K562 (cell line): ENCODE results near the gene CCDC61. TPM values are rescaled to one million over a fixed set of nuclear protein-coding genes. Genes with fewer than 3 reads are reported as not detected.

ENCODE experiments used
- ATAC-seq: fragments of 200-7000 bp; cut with Tn5 transposase; 3 replicates; pipeline ENCODE4 v1.9.1; 2020; ENCODE audit warnings: moderate library complexity
- BruUV-seq: library from RNA; stranded (reverse); fragments of 400-500 nt; replicated peaks from 2 replicates; lab custom pipeline; 2021; lab: Mats Ljungman, UMichigan
- CTCF ChIA-PET: fragments of 300-600 bp; formaldehyde crosslinking; extraction: SDS; loops from one replicate; lab custom pipeline; 2021; ENCODE audit warnings: low intra/inter-chr PET ratio; lab: Yijun Ruan, JAX
- POLR2A ChIA-PET: fragments of 300-600, 350-650 bp; sonication (Branson Sonifier 250); formaldehyde crosslinking; extraction: SDS; loops from one replicate; lab custom pipeline; 2021; ENCODE audit warnings: antibody characterized with exemption, inconsistent platforms; lab: Yijun Ruan, JAX
- DNase-seq, 4 experiments: peaks; one replicate each; pipeline versions ENCODE4 v3.0.0 to v3.0.0-alpha.2; 2011 to 2018; ENCODE audit warnings: low spot score in 3 of 4, mixed read lengths in 3 of 4; ENCODE audit errors: extremely low read depth in 1 of 4
- FAIRE-seq: peaks from 2 replicates; lab custom pipeline; 2011; peaks lifted over from hg19 to GRCh38; lab: Jason Lieb, UNC
- H2AFZ ChIP-seq: 2 replicates; pipeline ENCODE4 v1.6.0; 2011; ENCODE audit warnings: low read depth, low read length, control low read depth, inconsistent platforms
- H3K27ac ChIP-seq: fragments of 200-600 bp; 3 replicates; pipeline ENCODE4 v1.8.0; 2011; ENCODE audit warnings: low read depth, mild to moderate bottlenecking, control low read depth, inconsistent platforms, low read length, moderate library complexity, mixed read lengths; ENCODE audit errors: extremely low read depth
- H3K27me3 ChIP-seq, 2 experiments: fragments of 300-600 bp in 1 of 2; 2 replicates in 1 of 2; 3 replicates in 1 of 2; pipeline versions ENCODE4 v1.6.0 to v1.8.0; 2011; ENCODE audit warnings: inconsistent platforms in 2 of 2, low read length in 2 of 2, mild to moderate bottlenecking in 1 of 2, mixed read lengths in 1 of 2, moderate library complexity in 1 of 2; ENCODE audit not compliant: control insufficient read depth in 2 of 2, insufficient read depth in 2 of 2
- H3K36me3 ChIP-seq: fragments of 300-600 bp; 3 replicates; pipeline ENCODE4 v1.8.0; 2011; ENCODE audit warnings: mild to moderate bottlenecking, low read length, inconsistent platforms; ENCODE audit not compliant: control insufficient read depth, insufficient read depth
- H3K4me1 ChIP-seq, 2 experiments: fragments of 200-600 bp in 1 of 2; replicated peaks in 1 of 2; 2 replicates in 1 of 2; 3 replicates in 1 of 2; pipeline versions ENCODE4 v1.5.1 to v1.8.0; 2011; ENCODE audit warnings: inconsistent platforms in 2 of 2, low read length in 2 of 2, mild to moderate bottlenecking in 1 of 2, mixed read lengths in 1 of 2, moderate library complexity in 1 of 2; ENCODE audit not compliant: control insufficient read depth in 2 of 2, insufficient read depth in 2 of 2
- H3K4me2 ChIP-seq: 2 replicates; pipeline ENCODE4 v1.6.1; 2011; ENCODE audit warnings: low read length, control low read depth, inconsistent platforms, mixed read lengths; ENCODE audit not compliant: insufficient read depth
- H3K4me3 ChIP-seq: fragments of 200-600 bp; sonication (generic), shearing (Covaris generic); 2 replicates; pipeline ENCODE4 v1.5.1; 2016; ENCODE audit warnings: control low read depth, inconsistent platforms
- H3K79me2 ChIP-seq: fragments of 200-600 bp; 3 replicates; pipeline ENCODE4 v1.8.0; 2011; ENCODE audit warnings: low read length, inconsistent platforms; ENCODE audit not compliant: control insufficient read depth, insufficient read depth
- H3K9ac ChIP-seq, 2 experiments: 2 replicates each; pipeline versions ENCODE4 v1.6.0 to v1.6.1; 2011; ENCODE audit warnings: low read depth in 2 of 2, low read length in 2 of 2, control low read depth in 1 of 2, inconsistent platforms in 1 of 2, mild to moderate bottlenecking in 1 of 2, mixed read lengths in 1 of 2; ENCODE audit not compliant: insufficient read depth in 1 of 2
- H3K9me1 ChIP-seq: one replicate; pipeline ENCODE4 v1.6.0; 2011; ENCODE audit warnings: inconsistent platforms, mild to moderate bottlenecking, low read length, moderate library complexity; ENCODE audit not compliant: control insufficient read depth, insufficient read depth
- H3K9me3 ChIP-seq: replicated peaks from 2 replicates; pipeline ENCODE4 v1.5.1; 2011; ENCODE audit warnings: low read depth, low read length, inconsistent platforms; ENCODE audit not compliant: control insufficient read depth, insufficient read depth
- H4K20me1 ChIP-seq: replicated peaks from 2 replicates; pipeline ENCODE4 v1.6.1; 2011; ENCODE audit warnings: low read length, inconsistent platforms, mixed read lengths; ENCODE audit not compliant: control insufficient read depth, insufficient read depth
- CBFB ChIP-seq: sonication (generic); formaldehyde crosslinking; IDR thresholded peaks from 2 replicates; pipeline ENCODE4 v1.4.0; 2020; ENCODE audit warnings: mild to moderate bottlenecking, missing genetic modification reagents
- CHCHD3 ChIP-seq: fragments of 250-450 bp; sonication (Bioruptor Pico); IDR thresholded peaks from 2 replicates; pipeline ENCODE4 v2.1.2; 2022; ENCODE audit warnings: mild to moderate bottlenecking
- HDAC1 ChIP-seq, 2 experiments: fragments of 450-650 bp; IDR thresholded peaks; 2 replicates each; pipeline ENCODE4 v1.6.1; 2016 to 2017; ENCODE audit warnings: inconsistent platforms in 1 of 2, mild to moderate bottlenecking in 1 of 2, moderate library complexity in 1 of 2
- MAX ChIP-seq: sonication (generic); formaldehyde crosslinking; IDR thresholded peaks from 2 replicates; pipeline ENCODE4 v1.9.0; 2022; ENCODE audit warnings: mild to moderate bottlenecking, missing genetic modification reagents
- PHB2 ChIP-seq: fragments of 450-650 bp; IDR thresholded peaks from 2 replicates; pipeline ENCODE4 v1.6.1; 2017; ENCODE audit warnings: low read depth
- RERE ChIP-seq: sonication (generic); formaldehyde crosslinking; IDR thresholded peaks from 2 replicates; pipeline ENCODE4 v1.8.0; 2023; ENCODE audit warnings: missing genetic modification reagents, mild to moderate bottlenecking, borderline replicate concordance
- TEAD1 ChIP-seq, 2 experiments: fragments of 450-650 bp in 1 of 2; sonication (generic) in 1 of 2; formaldehyde crosslinking; IDR thresholded peaks; 2 replicates each; pipeline versions ENCODE4 v1.4.0 to v1.8.0; 2020 to 2022; ENCODE audit warnings: mild to moderate bottlenecking in 2 of 2, missing genetic modification reagents in 1 of 2
- USF1 ChIP-seq: sonication (generic); formaldehyde crosslinking; IDR thresholded peaks from 2 replicates; pipeline ENCODE4 v1.9.0; 2022; ENCODE audit warnings: mild to moderate bottlenecking, missing genetic modification reagents
- USF2 ChIP-seq: sonication (generic); formaldehyde crosslinking; IDR thresholded peaks from 2 replicates; pipeline ENCODE4 v1.5.0; 2020; ENCODE audit warnings: missing genetic modification reagents
- ZBTB12 ChIP-seq: fragments of 250-450 bp; sonication (Bioruptor Pico); IDR thresholded peaks from 2 replicates; pipeline ENCODE4 v1.4.0; 2020
- ZNF124 ChIP-seq: sonication (generic); formaldehyde crosslinking; IDR thresholded peaks from 2 replicates; pipeline ENCODE4 v1.8.1; 2022; ENCODE audit warnings: missing genetic modification reagents
- ZNF224 ChIP-seq: sonication (generic); formaldehyde crosslinking; IDR thresholded peaks from 2 replicates; pipeline ENCODE4 v1.8.0; 2022; ENCODE audit warnings: mild to moderate bottlenecking, missing genetic modification reagents
- WGBS: fragments of 100-300 bp; shearing (Covaris generic); methylation state at CpG from one replicate; pipeline ENCODE4 v1.1.6; 2016; ENCODE audit warnings: low coverage, mixed read lengths; ENCODE audit not compliant: insufficient coverage; ENCODE audit errors: missing lambda C conversion rate; 5-methylcytosine and 5-hydroxymethylcytosine counted together
- in situ Hi-C: fragments of 300-500 bp; cut with MboI; formaldehyde crosslinking; loops from 4 replicates; pipeline ENCODE4 v1.15.0; 2018; ENCODE audit warnings: inconsistent platforms, mixed read lengths
- intact Hi-C: fragments of 100-400 bp; cut with micrococcal nuclease; formaldehyde crosslinking; loops from 2 replicates; pipeline ENCODE4 v1.14.2; 2022
- polyA plus RNA-seq, 8 experiments: library from polyadenylated mRNA; depleted of rRNA in 4 of 8; stranded (reverse) in 5 of 8; unstranded in 3 of 8; fragments of >200 nt; fragmentation: Nextera tagmentation in 2 of 8; fragmentation: Illumina TruSeq in 1 of 8; extraction: Ambion mirVana in 2 of 8; extraction: Trizol in 1 of 8; gene quantifications; 2 replicates each; pipeline versions ENCODE4 v1.2.1 to v1.2.3, GENCODE V29; 2011 to 2014; ENCODE audit warnings: inconsistent platforms in 1 of 8, missing spikeins in 1 of 8
- total RNA-seq, 7 experiments: library from RNA; depleted of rRNA in 6 of 7; stranded (reverse); fragments of >200 nt in 6 of 7; fragmentation: Illumina TruSeq in 2 of 7; extraction: Trizol in 2 of 7; gene quantifications; 2 replicates each; pipeline versions ENCODE4 v1.2.1 to v1.2.3, GENCODE V29; 2011 to 2021; ENCODE audit warnings: low replicate concordance in 1 of 7

Gene CCDC61
- total and polyA plus RNA-seq, 9 of the 15 experiments (the other 6 are each of a cell fraction or from before 2014, with no cell fraction given): 0.07 to 27.0 (median 10.3) TPM

GRCh38 chr19:45972081-45972946 lies 23.0 kb upstream of the CCDC61 start:
- POLR2A ChIA-PET: interaction anchor here (0.9 kb wide), 1 partner anchor 23 kb away, joined by 3 read pairs; the partner anchor contains the start of gene CCDC61
- Histone ChIP-seq H3K4me3 (no peak overlapping the region), H4K20me1 (peaks cover 13% of the 10 kb centered on the region), H3K36me3 (no peaks in the 10 kb centered on the region), H3K9me3 (no peaks in the 10 kb centered on the region), H3K4me1 (peaks cover 0 to 21% of the 10 kb centered on the region in 2 experiments; a peak in 2 of 5 replicates), H3K27me3 (peaks cover 24 to 54% of the 10 kb centered on the region in 2 experiments), H3K79me2 (no peaks in the 10 kb centered on the region), H3K4me2 (no peak overlapping the region), H3K9me1 (no peaks in the 10 kb centered on the region), H3K27ac (no peak overlapping the region), H2AFZ (no peak overlapping the region), H3K9ac (no peak overlapping the region)
- no peak for FAIRE-seq
- CTCF ChIA-PET: no interaction called here
- in situ Hi-C loops: no loop called here
- 3% methylated on average over 17 of the region's 18 CpGs for WGBS
- ATAC-seq: no peak
- intact Hi-C loops: no loop called here
- peak in 2 of 4 experiments; percentile 29 to 32 for DNase-seq
- BruUV-seq: no TSS peak
- TF ChIP-seq USF1 (CRISPR knock-in tag): peak; percentile 75
- TF ChIP-seq HDAC1 (IDR thresholded peaks at IDR 0.05): peak in 1 of 2 experiments; percentile 36; a peak in 1 of 4 replicates
- TF ChIP-seq TEAD1 (CRISPR knock-in tag; IDR thresholded peaks at IDR 0.05): no peak
- no peak for TF ChIP-seq CBFB (CRISPR knock-in tag)
- TF ChIP-seq ZBTB12: no peak
- TF ChIP-seq RERE: no peak
- TF ChIP-seq CHCHD3 (CRISPR knock-in tag): no peak
- no peak for TF ChIP-seq ZNF124 (CRISPR knock-in tag)
- TF ChIP-seq ZNF224 (CRISPR knock-in tag): no peak
- no peak for TF ChIP-seq PHB2
- peak; percentile 31; the same call in 1 of the 2 replicates for TF ChIP-seq MAX (CRISPR knock-in tag)
- TF ChIP-seq USF2: no peak; the same call in 1 of the 2 replicates
